IMR-90 (cell line): ENCODE results near the gene DEPDC5. TPM values are rescaled to one million over a fixed set of nuclear protein-coding genes. Genes with fewer than 3 reads are reported as not detected.

Experiments used
- ATAC-seq: fragments of 200-7000 bp; cut with Tn5 transposase; 2 replicates; pipeline ENCODE4 v1.9.1; 2020; ENCODE audit warnings: low read depth, mild to moderate bottlenecking, moderate library complexity
- BruUV-seq: library from RNA; stranded (reverse); fragments of 400-500 nt; replicated peaks from 2 replicates; lab custom pipeline; 2021; lab: Mats Ljungman, UMichigan
- CTCF ChIA-PET: fragments of 300-600 bp; formaldehyde crosslinking; extraction: SDS; loops from one replicate; lab custom pipeline; 2021; ENCODE audit warnings: antibody characterized with exemption; lab: Yijun Ruan, JAX
- POLR2A ChIA-PET: fragments of 300-600 bp; sonication (Branson Sonifier 250); formaldehyde crosslinking; loops from one replicate; lab custom pipeline; 2022; ENCODE audit warnings: antibody characterized with exemption; ENCODE audit not compliant: unreplicated experiment; lab: Charles Lee
- DNase-seq: peaks from one replicate; pipeline ENCODE4 v3.0.0; 2013
- H2AFZ ChIP-seq: replicated peaks from 2 replicates; pipeline ENCODE3; 2013; ENCODE audit warnings: low read length, mild to moderate bottlenecking; ENCODE audit not compliant: poor library complexity
- H2AK5ac ChIP-seq: 2 replicates; pipeline ENCODE4 v1.6.1; 2013; ENCODE audit warnings: low read depth, low read length, inconsistent platforms
- H2AK9ac ChIP-seq: replicated peaks from 2 replicates; pipeline ENCODE3; 2013; ENCODE audit warnings: mild to moderate bottlenecking, low read depth, low read length, moderate library complexity; ENCODE audit not compliant: poor library complexity
- H2BK120ac ChIP-seq: 2 replicates; pipeline ENCODE4 v1.6.1; 2013; ENCODE audit warnings: low read depth, low read length, inconsistent platforms
- H2BK15ac ChIP-seq: 3 replicates; pipeline ENCODE4 v1.6.1; 2013; ENCODE audit warnings: low read depth, low read length, inconsistent platforms
- H2BK20ac ChIP-seq: 2 replicates; pipeline ENCODE4 v1.6.1; 2013; ENCODE audit warnings: low read depth, mild to moderate bottlenecking, inconsistent platforms, low read length, moderate library complexity
- H2BK5ac ChIP-seq: 2 replicates; pipeline ENCODE4 v1.6.1; 2013; ENCODE audit warnings: mild to moderate bottlenecking, low read depth, low read length, inconsistent platforms; ENCODE audit not compliant: poor library complexity, severe bottlenecking
- H3K14ac ChIP-seq: replicated peaks from 2 replicates; pipeline ENCODE4 v1.6.1; 2013; ENCODE audit warnings: low read depth, low read length, inconsistent platforms
- H3K18ac ChIP-seq: 2 replicates; pipeline ENCODE4 v1.6.1; 2013; ENCODE audit warnings: low read depth, low read length, control low read depth
- H3K23ac ChIP-seq: 2 replicates; pipeline ENCODE4 v1.6.1; 2013; ENCODE audit warnings: low read depth, low read length, inconsistent platforms
- H3K27ac ChIP-seq: 2 replicates; pipeline ENCODE4 v1.5.1; 2013; ENCODE audit warnings: mild to moderate bottlenecking, control low read depth, low read length; ENCODE audit not compliant: insufficient read depth
- H3K27me3 ChIP-seq: 2 replicates; pipeline ENCODE4 v1.6.1; 2013; ENCODE audit warnings: low read length; ENCODE audit not compliant: control insufficient read depth, insufficient read depth
- H3K36me3 ChIP-seq: 2 replicates; pipeline ENCODE4 v1.6.1; 2013; ENCODE audit warnings: low read length, mixed read lengths; ENCODE audit not compliant: control insufficient read depth, insufficient read depth
- H3K4ac ChIP-seq: 2 replicates; pipeline ENCODE4 v1.6.1; 2013; ENCODE audit warnings: low read depth, low read length, inconsistent platforms
- H3K4me1 ChIP-seq: 2 replicates; pipeline ENCODE4 v1.6.1; 2013; ENCODE audit warnings: low read length, mixed read lengths; ENCODE audit not compliant: control insufficient read depth, insufficient read depth
- H3K4me2 ChIP-seq: 2 replicates; pipeline ENCODE4 v1.6.1; 2013; ENCODE audit warnings: low read depth, mild to moderate bottlenecking, control low read depth, low read length, moderate library complexity
- H3K4me3 ChIP-seq: 2 replicates; pipeline ENCODE4 v1.5.1; 2013; ENCODE audit warnings: low read depth, mild to moderate bottlenecking, control low read depth, low read length, moderate library complexity; ENCODE audit not compliant: insufficient read depth
- H3K56ac ChIP-seq: 2 replicates; pipeline ENCODE4 v1.6.1; 2013; ENCODE audit warnings: low read length, inconsistent platforms; ENCODE audit not compliant: insufficient read depth; ENCODE audit errors: extremely low read depth
- H3K79me1 ChIP-seq, 2 experiments: 2 replicates each; pipeline ENCODE4 v1.6.1; 2013; ENCODE audit warnings: low read length in 2 of 2, inconsistent platforms in 1 of 2, low read depth in 1 of 2
- H3K9ac ChIP-seq: 2 replicates; pipeline ENCODE4 v1.6.1; 2013; ENCODE audit warnings: low read depth, low read length, control low read depth
- H3K9me1 ChIP-seq: 2 replicates; pipeline ENCODE4 v1.6.1; 2013; ENCODE audit warnings: low read length, inconsistent platforms; ENCODE audit not compliant: insufficient read depth
- H3K9me3 ChIP-seq: 2 replicates; pipeline ENCODE4 v1.6.1; 2013; ENCODE audit warnings: low read length; ENCODE audit not compliant: control insufficient read depth, insufficient read depth
- H4K20me1 ChIP-seq: 2 replicates; pipeline ENCODE4 v1.6.1; 2013; ENCODE audit warnings: low read length, inconsistent platforms; ENCODE audit not compliant: insufficient read depth
- H4K5ac ChIP-seq: 2 replicates; pipeline ENCODE4 v1.6.1; 2013; ENCODE audit warnings: mild to moderate bottlenecking, low read depth, low read length, control low read depth
- H4K8ac ChIP-seq, 2 experiments: 2 replicates each; pipeline ENCODE4 v1.6.1; 2013; ENCODE audit warnings: low read depth in 2 of 2, low read length in 2 of 2, control low read depth in 1 of 2, inconsistent platforms in 1 of 2
- H4K91ac ChIP-seq: 2 replicates; pipeline ENCODE4 v1.6.1; 2013; ENCODE audit warnings: low read depth, low read length, inconsistent platforms; ENCODE audit not compliant: insufficient read depth
- BHLHE40 ChIP-seq: fragments of 150-350 bp; IDR thresholded peaks from 2 replicates; pipeline ENCODE4 v1.6.1; 2016; ENCODE audit warnings: mild to moderate bottlenecking, low read depth, low read length
- CEBPB ChIP-seq: IDR thresholded peaks from 2 replicates; pipeline ENCODE4 v1.6.1; 2012; ENCODE audit warnings: low read depth, low read length, improper control_type of control experiment
- CHD1 ChIP-seq: IDR thresholded peaks from 2 replicates; pipeline ENCODE4 v1.6.1; 2012; ENCODE audit warnings: low read depth, low read length, improper control_type of control experiment
- FOS ChIP-seq: fragments of 150-350 bp; IDR thresholded peaks from 2 replicates; pipeline ENCODE4 v1.6.1; 2016; ENCODE audit warnings: low read depth, low read length
- MAFK ChIP-seq: IDR thresholded peaks from 2 replicates; pipeline ENCODE4 v1.6.1; 2012; ENCODE audit warnings: low read depth, low read length, improper control_type of control experiment
- MAZ ChIP-seq: IDR thresholded peaks from 2 replicates; pipeline ENCODE4 v1.6.1; 2012; ENCODE audit warnings: low read depth, mild to moderate bottlenecking, low read length, improper control_type of control experiment, moderate library complexity, borderline replicate concordance
- MXI1 ChIP-seq: IDR thresholded peaks from 2 replicates; pipeline ENCODE4 v1.6.1; 2012; ENCODE audit warnings: low read depth, mild to moderate bottlenecking, low read length, moderate library complexity, borderline replicate concordance
- NFE2L2 ChIP-seq: fragments of 150-350 bp; IDR thresholded peaks from 2 replicates; pipeline ENCODE4 v1.6.1; 2016; ENCODE audit warnings: low read depth, mild to moderate bottlenecking, low read length
- POLR2A ChIP-seq: IDR thresholded peaks from 2 replicates; pipeline ENCODE4 v1.6.1; 2012; ENCODE audit warnings: mild to moderate bottlenecking, low read depth, low read length
- RAD21 ChIP-seq: IDR thresholded peaks from 2 replicates; pipeline ENCODE4 v1.6.1; 2012; ENCODE audit warnings: low read length, improper control_type of control experiment
- RCOR1 ChIP-seq: IDR thresholded peaks from 2 replicates; pipeline ENCODE4 v1.6.1; 2012; ENCODE audit warnings: mild to moderate bottlenecking, low read length, improper control_type of control experiment; ENCODE audit not compliant: insufficient replicate concordance
- RFX5 ChIP-seq: IDR thresholded peaks from 2 replicates; pipeline ENCODE4 v1.8.0; 2012; ENCODE audit warnings: low read depth, mild to moderate bottlenecking, low read length, moderate library complexity
- SMC3 ChIP-seq: fragments of 150-350 bp; IDR thresholded peaks from 2 replicates; pipeline ENCODE4 v1.6.1; 2016; ENCODE audit warnings: low read depth, mild to moderate bottlenecking, antibody characterized with exemption, low read length, moderate library complexity
- WGBS, 2 experiments: methylation state at CpG; one replicate each; pipeline versions ENCODE4 v1.1.5 to v1.1.7; 2013; ENCODE audit warnings: missing lambda C conversion rate in 2 of 2; ENCODE audit not compliant: insufficient read length in 1 of 2; ENCODE audit errors: extremely low coverage in 2 of 2; 5-methylcytosine and 5-hydroxymethylcytosine counted together
- dilution Hi-C: fragments of 300-500 bp; cut with HindIII; formaldehyde crosslinking; loops from one replicate; pipeline ENCODE4 v1.14.3; 2018; ENCODE audit warnings: low sequenced_read_pairs; ENCODE audit not compliant: unreplicated experiment
- in situ Hi-C: fragments of 300-500 bp; cut with MboI; formaldehyde crosslinking; loops from 3 replicates; pipeline ENCODE4 v1.14.3; 2019; ENCODE audit warnings: low sequenced_read_pairs, inconsistent platforms, mixed read lengths
- intact Hi-C: fragments of 100-400 bp; cut with micrococcal nuclease; formaldehyde crosslinking; loops from 2 replicates; pipeline ENCODE4 v1.10.0; 2022
- polyA plus RNA-seq, 3 experiments: library from polyadenylated mRNA; depleted of rRNA; stranded (reverse); fragments of >200 nt; gene quantifications; 2 replicates each; pipeline ENCODE4 v1.2.3, GENCODE V29; 2012; ENCODE audit warnings: low replicate concordance in 1 of 3
- total RNA-seq: library from RNA; depleted of rRNA; stranded (reverse); fragments of >200 nt; gene quantifications from 2 replicates; pipeline ENCODE4 v1.2.3, GENCODE V29; 2012
- TF ChIP-seq, protein P1 (sequence below): fragments of 150-350 bp; IDR thresholded peaks from 2 replicates; pipeline ENCODE4 v1.6.1; 2017; ENCODE audit warnings: mild to moderate bottlenecking, antibody characterized with exemption, low read length, low read depth
- TF ChIP-seq, protein P2 (sequence below): conservative IDR thresholded peaks from 2 replicates; pipeline ENCODE4 v1.5.1; 2012; ENCODE audit warnings: mild to moderate bottlenecking, low read depth, low read length, improper control_type of control experiment
- TF ChIP-seq, protein P3 (sequence below): fragments of 150-350 bp; IDR thresholded peaks from 2 replicates; pipeline ENCODE4 v1.6.1; 2016; ENCODE audit warnings: low read depth, mild to moderate bottlenecking, low read length, moderate library complexity, borderline replicate concordance

Gene DEPDC5
- total and polyA plus RNA-seq, 2 of the 4 experiments (the other 2 are of a cell fraction), result 6.6 to 12.9 TPM

DNA sequence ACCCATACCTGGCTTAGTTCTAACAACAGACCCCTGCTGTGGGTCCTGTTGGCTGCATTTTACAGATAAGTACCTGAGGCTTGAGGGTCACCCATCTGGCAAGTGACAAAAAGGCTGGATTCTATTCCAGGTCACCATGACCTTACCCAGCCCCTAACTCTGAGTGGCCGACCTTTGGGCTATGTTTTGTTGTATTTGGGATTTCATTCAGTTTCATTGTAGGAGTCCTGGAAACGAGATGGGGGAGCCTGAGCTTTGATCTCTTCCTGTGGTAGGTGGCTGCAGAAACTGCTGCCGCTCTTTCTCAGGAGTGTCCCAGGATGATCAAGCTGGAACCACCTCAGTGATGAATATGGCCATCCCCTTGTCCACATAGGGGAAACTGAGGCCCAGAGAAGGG, 165.9 kb downstream of the DEPDC5 start:
- Histone ChIP-seq H2BK15ac (no peak overlapping the region), H3K4me1 (no peaks in the 10 kb centered on the region), H3K27me3 (peaks cover 3% of the 10 kb centered on the region; the same call in 1 of the 2 replicates), H3K9me3 (no peaks in the 10 kb centered on the region), H2BK5ac (no peak overlapping the region), H2AFZ (no peak overlapping the region), H3K79me1 (no peaks in the 10 kb centered on the region), H3K4ac (no peak overlapping the region), H3K18ac (no peak overlapping the region), H3K9me1 (0 out of 2 replicates have a peak, but pooled peaks cover 4% of the 10 kb centered on the region), H3K4me3 (no peak overlapping the region), H3K23ac (no peak overlapping the region), H4K5ac (no peak overlapping the region), H3K27ac (no peak overlapping the region), H4K20me1 (no peaks in the 10 kb centered on the region), H2BK20ac (no peak overlapping the region), H2BK120ac (no peak overlapping the region), H2AK9ac (no peak overlapping the region), H3K4me2 (no peak overlapping the region), H3K56ac (no peak overlapping the region), H3K36me3 (no peaks in the 10 kb centered on the region), H3K9ac (no peak overlapping the region), H4K8ac (no peak overlapping the region), H2AK5ac (no peak overlapping the region), H3K14ac (no peak overlapping the region), H4K91ac (no peak overlapping the region)
- dilution Hi-C loops, result no loop called here
- intact Hi-C loops, result loop anchor here (5.0 kb wide), 1 partner anchor 98 kb away; no protein-coding TSS in a partner anchor
- DNase-seq, result no peak
- ATAC-seq, result no peak
- CTCF ChIA-PET, result no interaction called here
- POLR2A ChIA-PET, result no interaction called here
- 80% methylated on average over 1 of the region's 3 CpGs; no CpG with 5 or more reads in 1 of the 2 experiments for WGBS, 2 experiments
- TF ChIP-seq RCOR1 (no peak), BHLHE40 (no peak), MAFK (no peak), POLR2A (no peak), MXI1 (no peak), MAZ (no peak), RAD21 (no peak), SMC3 (no peak), CHD1 (no peak), FOS (no peak), NFE2L2 (no peak), CEBPB (no peak), RFX5 (no peak)
- TF ChIP-seq, protein P1, sequence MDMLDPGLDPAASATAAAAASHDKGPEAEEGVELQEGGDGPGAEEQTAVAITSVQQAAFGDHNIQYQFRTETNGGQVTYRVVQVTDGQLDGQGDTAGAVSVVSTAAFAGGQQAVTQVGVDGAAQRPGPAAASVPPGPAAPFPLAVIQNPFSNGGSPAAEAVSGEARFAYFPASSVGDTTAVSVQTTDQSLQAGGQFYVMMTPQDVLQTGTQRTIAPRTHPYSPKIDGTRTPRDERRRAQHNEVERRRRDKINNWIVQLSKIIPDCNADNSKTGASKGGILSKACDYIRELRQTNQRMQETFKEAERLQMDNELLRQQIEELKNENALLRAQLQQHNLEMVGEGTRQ, result no peak
- TF ChIP-seq, protein P2, sequence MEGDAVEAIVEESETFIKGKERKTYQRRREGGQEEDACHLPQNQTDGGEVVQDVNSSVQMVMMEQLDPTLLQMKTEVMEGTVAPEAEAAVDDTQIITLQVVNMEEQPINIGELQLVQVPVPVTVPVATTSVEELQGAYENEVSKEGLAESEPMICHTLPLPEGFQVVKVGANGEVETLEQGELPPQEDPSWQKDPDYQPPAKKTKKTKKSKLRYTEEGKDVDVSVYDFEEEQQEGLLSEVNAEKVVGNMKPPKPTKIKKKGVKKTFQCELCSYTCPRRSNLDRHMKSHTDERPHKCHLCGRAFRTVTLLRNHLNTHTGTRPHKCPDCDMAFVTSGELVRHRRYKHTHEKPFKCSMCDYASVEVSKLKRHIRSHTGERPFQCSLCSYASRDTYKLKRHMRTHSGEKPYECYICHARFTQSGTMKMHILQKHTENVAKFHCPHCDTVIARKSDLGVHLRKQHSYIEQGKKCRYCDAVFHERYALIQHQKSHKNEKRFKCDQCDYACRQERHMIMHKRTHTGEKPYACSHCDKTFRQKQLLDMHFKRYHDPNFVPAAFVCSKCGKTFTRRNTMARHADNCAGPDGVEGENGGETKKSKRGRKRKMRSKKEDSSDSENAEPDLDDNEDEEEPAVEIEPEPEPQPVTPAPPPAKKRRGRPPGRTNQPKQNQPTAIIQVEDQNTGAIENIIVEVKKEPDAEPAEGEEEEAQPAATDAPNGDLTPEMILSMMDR, result no peak
- TF ChIP-seq, protein P3, sequence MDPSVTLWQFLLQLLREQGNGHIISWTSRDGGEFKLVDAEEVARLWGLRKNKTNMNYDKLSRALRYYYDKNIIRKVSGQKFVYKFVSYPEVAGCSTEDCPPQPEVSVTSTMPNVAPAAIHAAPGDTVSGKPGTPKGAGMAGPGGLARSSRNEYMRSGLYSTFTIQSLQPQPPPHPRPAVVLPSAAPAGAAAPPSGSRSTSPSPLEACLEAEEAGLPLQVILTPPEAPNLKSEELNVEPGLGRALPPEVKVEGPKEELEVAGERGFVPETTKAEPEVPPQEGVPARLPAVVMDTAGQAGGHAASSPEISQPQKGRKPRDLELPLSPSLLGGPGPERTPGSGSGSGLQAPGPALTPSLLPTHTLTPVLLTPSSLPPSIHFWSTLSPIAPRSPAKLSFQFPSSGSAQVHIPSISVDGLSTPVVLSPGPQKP, result no peak
- no TSS peak for BruUV-seq
- in situ Hi-C loops, result no loop called here
